ENCODE measurements around the gene INTS6L. TPM values are rescaled to one million over a fixed set of nuclear protein-coding genes. Genes with fewer than 3 reads are reported as not detected.

INTS6L gene
- total RNA-seq, 1 donor from 2014 or later, result 3.2 TPM

- DNase-seq (ENCODE audit: missing footprints), result no peak
- ATAC-seq, result no peak
- intact Hi-C loops (cut with DNase I), result loop anchor here (2.0 kb wide), 1 partner anchor 99 kb away; the partner anchor contains the start of gene SMIM10L2A
These were observed 373 bp upstream of the INTS6L start for GRCh38 chrX:135520022-135520552.

- DNase-seq (ENCODE audit: missing footprints) (peak; percentile 87), ATAC-seq (peak; percentile 96)
- intact Hi-C loops (cut with DNase I), result loop anchor here (2.0 kb wide), 1 partner anchor 101 kb away; the partner anchor contains the start of gene SMIM10L2A
These were observed 1.1 kb downstream of the INTS6L start for GRCh38 chrX:135521405-135522131.

- intact Hi-C loops (cut with DNase I), result no loop called here
- DNase-seq (ENCODE audit: missing footprints) (no peak), ATAC-seq (no peak)
These were observed 1.7 kb downstream of the INTS6L start for GRCh38 chrX:135522132-135522530.

- ATAC-seq (no peak), DNase-seq (ENCODE audit: missing footprints) (no peak)
- intact Hi-C loops (cut with DNase I), result no loop called here
These were observed 2.6 kb downstream of the INTS6L start for GRCh38 chrX:135522878-135523693.

GRCh38 chrX:135528254-135528653 is 7.8 kb downstream of the INTS6L start:
- intact Hi-C loops (cut with DNase I), result no loop called here
- DNase-seq (ENCODE audit: missing footprints) (no peak), ATAC-seq (no peak)

- no peak for DNase-seq (ENCODE audit: missing footprints)
- no peak for ATAC-seq
- intact Hi-C loops (cut with DNase I), result no loop called here
These were observed 8.3 kb downstream of the INTS6L start for GRCh38 chrX:135528756-135529155.

- no peak for DNase-seq (ENCODE audit: missing footprints)
- ATAC-seq, result no peak
- intact Hi-C loops (cut with DNase I), result no loop called here
These were observed 9.6 kb downstream of the INTS6L start for GRCh38 chrX:135530097-135530496.

- DNase-seq (ENCODE audit: missing footprints) (no peak), ATAC-seq (no peak)
- intact Hi-C loops (cut with DNase I), result no loop called here
These were observed 11.4 kb downstream of the INTS6L start for GRCh38 chrX:135531813-135532212.

GRCh38 chrX:135535077-135535940 is 14.8 kb downstream of the INTS6L start:
- DNase-seq (ENCODE audit: missing footprints), result no peak
- intact Hi-C loops (cut with DNase I), result no loop called here
- no peak for ATAC-seq

GRCh38 chrX:135536877-135537276 is 16.4 kb downstream of the INTS6L start:
- ATAC-seq (no peak), DNase-seq (ENCODE audit: missing footprints) (no peak)
- intact Hi-C loops (cut with DNase I), result no loop called here

- ATAC-seq (no peak), DNase-seq (ENCODE audit: missing footprints) (no peak)
- intact Hi-C loops (cut with DNase I), result no loop called here
These were observed 20.9 kb downstream of the INTS6L start for GRCh38 chrX:135541351-135541750.

GRCh38 chrX:135543172-135543571 is 22.7 kb downstream of the INTS6L start:
- intact Hi-C loops (cut with DNase I), result no loop called here
- ATAC-seq (no peak), DNase-seq (ENCODE audit: missing footprints) (no peak)

- ATAC-seq (no peak), DNase-seq (ENCODE audit: missing footprints) (no peak)
- intact Hi-C loops (cut with DNase I), result no loop called here
These were observed 23.5 kb downstream of the INTS6L start for GRCh38 chrX:135543924-135544323.

GRCh38 chrX:135544338-135544948 is 24.0 kb downstream of the INTS6L start:
- peak; percentile 23 for ATAC-seq
- intact Hi-C loops (cut with DNase I), result no loop called here
- DNase-seq (ENCODE audit: missing footprints), result no peak

GRCh38 chrX:135547767-135548166 is 27.3 kb downstream of the INTS6L start:
- intact Hi-C loops (cut with DNase I), result no loop called here
- DNase-seq (ENCODE audit: missing footprints) (no peak), ATAC-seq (no peak)

- no peak for ATAC-seq
- no peak for DNase-seq (ENCODE audit: missing footprints)
- intact Hi-C loops (cut with DNase I), result no loop called here
These were observed 29.1 kb downstream of the INTS6L start for GRCh38 chrX:135549519-135549918.

- intact Hi-C loops (cut with DNase I), result no loop called here
- no peak for DNase-seq (ENCODE audit: missing footprints)
- ATAC-seq, result no peak
These were observed 35.6 kb downstream of the INTS6L start for GRCh38 chrX:135556055-135556454.

- intact Hi-C loops (cut with DNase I), result no loop called here
- no peak for ATAC-seq
- no peak for DNase-seq (ENCODE audit: missing footprints)
These were observed 36.9 kb downstream of the INTS6L start for GRCh38 chrX:135557344-135557743.
